HG03378 (cell line): ENCODE results near the gene RSPH6A.
"Not testable (repeated sequence)": the region's sequence is repeated elsewhere in the genome, so short reads cannot be mapped to it uniquely, and the experiment has no call there.

Experiments used
- ATAC-seq: cut with Tn5 transposase; IDR thresholded peaks from one replicate; pipeline ENCODE4 v1.9.1; 2021; ENCODE audit warnings: mild to moderate bottlenecking, moderate library complexity; ENCODE audit not compliant: unreplicated experiment

The RSPH6A gene

DNA sequence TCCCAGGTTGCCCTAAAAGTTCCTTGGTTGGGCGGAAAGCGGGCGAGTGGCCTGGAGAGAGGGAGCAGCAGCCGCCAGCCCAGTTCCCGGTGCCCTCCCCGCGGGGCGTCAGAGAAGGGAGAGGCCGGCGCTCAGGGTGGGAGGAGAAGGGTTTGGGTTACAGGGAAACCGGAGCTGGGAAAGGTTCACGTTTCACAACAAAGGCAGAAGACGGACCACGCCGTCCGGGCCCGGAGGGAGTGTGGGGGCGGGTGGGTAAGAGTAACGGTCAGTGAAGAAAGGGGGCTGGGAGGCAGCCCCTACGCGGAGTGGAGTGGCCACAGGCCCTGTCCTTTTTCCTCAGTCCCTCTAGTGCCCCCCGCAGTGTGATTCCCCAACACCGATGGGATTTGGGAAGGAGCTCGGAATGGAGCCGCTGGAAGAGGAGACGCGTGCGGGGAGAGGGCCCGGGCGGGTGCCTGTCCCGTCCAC lies 47.7 kb downstream of the RSPH6A start:
- ATAC-seq: no peak

DNA sequence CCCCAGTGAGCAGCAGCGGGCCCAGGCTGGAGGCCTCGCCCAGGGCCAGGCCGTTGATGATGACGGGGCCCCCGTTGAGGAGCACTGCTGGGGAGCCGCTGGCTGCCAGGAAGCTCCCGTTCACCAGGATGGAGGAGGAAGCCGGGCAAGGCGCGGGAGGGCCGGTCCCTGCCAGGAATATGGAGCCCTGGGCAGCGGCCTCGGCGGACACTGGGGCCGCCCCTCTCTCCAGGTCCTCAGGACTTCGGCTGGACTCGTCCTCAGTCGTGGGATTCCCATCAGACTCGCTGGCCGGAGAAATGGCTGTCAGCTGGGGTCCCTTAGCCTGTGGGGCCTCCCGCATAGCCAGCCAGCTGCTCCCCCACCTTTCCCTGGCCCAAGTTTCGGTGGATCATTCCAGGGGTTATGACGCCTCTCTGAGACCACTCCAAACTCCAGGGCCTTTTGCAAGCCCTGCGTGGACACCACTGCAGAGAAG lies 48.2 kb downstream of the RSPH6A start:
- no peak for ATAC-seq

- no peak for ATAC-seq
These were observed 48.7 kb downstream of the RSPH6A start for GRCh38 chr19:45766296-45766868.

DNA sequence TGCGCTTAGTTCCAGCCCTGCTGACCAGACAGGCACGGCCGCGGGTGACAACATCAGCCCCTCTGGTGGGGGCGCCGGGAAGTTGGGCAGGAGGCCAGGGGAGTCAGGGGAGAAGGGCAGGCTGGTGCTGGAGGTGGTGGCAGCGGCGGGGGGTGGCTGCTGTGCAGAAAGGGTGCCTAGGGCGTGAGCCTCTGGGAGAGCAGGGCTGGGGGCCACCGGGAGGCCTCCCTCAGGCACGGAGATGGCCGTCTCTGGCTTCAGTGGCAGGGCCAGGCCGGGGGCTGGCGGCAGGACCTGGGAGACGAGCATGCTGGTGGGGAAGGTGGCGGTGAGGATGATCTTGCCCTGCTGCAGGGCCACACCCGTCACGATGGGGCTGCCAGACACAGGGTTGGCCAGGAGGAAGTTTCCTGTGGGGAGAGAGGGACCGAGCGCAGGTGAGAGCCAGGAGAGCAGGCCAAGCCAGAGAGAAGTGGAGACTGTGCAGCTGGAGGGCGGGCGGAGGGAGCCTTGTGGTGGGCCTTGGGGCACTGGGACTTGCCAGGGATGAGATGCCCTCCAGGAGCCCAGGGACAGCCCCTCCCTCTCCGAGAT lies 49.3 kb downstream of the RSPH6A start:
- no peak for ATAC-seq

GRCh38 chr19:45764945-45765701 lies 50.0 kb downstream of the RSPH6A start:
- no peak for ATAC-seq

GRCh38 chr19:45764475-45764874 lies 50.6 kb downstream of the RSPH6A start:
- ATAC-seq: no peak

DNA sequence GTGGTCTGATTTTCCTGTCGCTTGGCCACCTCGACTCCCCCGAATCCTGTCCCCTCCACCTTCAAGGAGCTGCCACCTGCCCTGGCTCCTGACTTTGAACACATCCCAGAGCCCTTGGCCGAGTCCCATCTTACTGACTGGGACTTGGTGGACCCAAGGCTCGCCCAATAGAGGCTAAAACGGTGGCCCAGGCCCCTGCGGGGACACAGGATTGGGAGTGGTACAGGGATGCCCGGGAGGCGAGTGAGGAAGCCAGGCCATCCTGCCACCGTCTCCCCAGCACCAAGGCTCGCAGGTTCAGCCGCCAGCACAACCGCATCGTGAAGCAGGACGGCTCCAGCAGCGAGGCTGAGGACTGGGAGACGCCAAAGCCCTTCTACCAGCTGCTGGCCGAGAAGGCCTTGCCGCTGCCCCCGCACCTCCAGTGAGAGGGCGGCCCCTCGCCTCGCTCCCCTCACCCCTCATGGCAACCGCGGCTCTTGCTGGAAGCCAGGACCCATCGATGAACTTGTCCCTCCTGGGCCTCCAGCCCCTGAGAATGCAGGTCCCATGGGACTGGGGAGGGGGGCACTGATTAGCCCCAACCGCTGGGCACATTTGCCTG lies 51.3 kb downstream of the RSPH6A start:
- ATAC-seq: no peak

GRCh38 chr19:45762870-45763631 lies 52.1 kb downstream of the RSPH6A start:
- no peak for ATAC-seq

DNA sequence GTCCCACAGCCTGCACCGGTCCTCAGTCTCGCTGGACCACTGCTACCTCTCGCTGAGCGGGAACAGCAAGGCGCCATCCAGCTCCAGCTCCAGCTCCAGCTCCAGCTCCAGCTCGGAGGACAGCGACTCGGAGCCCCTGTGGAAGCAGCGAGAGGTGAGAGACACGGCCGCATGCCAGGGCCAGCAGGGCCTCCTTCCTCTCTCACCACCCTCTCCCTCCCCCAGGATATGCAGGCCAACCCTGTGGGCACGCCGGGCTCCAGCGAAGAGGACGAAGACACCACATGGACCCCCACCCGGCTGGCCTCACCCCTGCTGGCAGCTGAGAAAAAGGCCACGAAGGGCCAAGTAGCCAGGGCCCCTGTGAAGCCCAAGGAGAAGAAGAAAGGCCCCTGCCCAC lies 53.4 kb downstream of the RSPH6A start:
- ATAC-seq: no peak

DNA sequence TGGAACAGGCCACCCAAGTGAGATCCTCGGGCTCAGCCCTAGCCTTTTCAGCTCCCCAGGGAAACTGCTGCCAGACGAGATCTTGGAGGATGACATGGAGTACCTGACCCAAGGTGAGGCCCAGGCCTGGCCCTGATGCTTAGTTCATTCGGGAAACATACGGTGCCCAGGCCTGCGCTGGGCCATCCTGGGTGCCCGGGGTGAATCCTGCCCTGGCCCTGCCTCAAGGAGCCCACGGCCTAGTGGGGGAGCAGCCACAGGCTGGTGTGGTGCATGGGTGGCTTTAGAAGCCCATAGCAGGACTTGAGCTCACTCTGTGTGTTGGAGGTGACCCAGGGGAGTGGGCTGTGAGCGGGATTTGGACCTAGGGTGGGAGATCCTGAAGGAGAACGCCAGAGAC lies 56.2 kb downstream of the RSPH6A start:
- no peak for ATAC-seq

DNA sequence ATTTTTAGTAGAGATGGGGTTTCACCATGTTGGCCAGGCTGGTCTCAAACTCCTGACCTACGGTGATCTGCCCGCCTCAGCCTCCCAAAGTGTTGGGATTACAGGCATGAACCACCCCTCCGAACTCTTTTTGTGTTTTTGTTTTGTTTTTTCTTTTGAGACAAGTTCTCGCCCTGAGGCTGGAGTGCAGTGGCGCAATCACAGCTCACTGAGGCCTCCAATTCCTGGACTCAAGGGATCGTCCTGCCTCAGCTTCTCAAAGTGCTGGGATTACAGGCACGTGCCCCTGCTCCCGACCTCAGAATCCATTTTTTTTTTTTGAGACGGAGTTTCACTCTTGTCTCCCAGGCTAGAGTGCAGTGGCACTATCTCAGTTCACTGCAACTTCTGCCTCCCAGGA lies 57.4 kb downstream of the RSPH6A start:
- ATAC-seq: no peak

DNA sequence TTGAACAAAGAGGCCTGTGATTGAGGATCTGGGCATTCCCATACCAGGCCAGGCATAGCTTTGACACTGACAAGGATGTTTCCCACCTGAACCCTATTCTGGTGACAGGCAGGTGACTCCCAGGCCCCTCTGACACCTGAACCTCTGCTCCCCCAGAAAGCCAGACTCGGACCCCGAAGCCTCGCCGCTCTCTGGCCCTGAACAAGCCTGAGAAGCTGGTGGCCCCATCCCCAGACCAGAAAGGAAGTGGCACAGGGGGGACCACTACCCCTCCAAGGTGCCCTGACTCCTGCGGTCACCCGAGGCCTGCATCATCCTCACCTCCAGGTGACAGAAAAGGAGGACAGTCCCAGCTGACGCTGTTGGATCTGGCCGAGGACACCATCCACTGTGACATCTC lies 60.8 kb downstream of the RSPH6A start:
- ATAC-seq: no peak

- ATAC-seq: no peak
These were observed 61.6 kb downstream of the RSPH6A start for GRCh38 chr19:45753548-45753947.

GRCh38 chr19:45752639-45753038 lies 62.5 kb downstream of the RSPH6A start:
- ATAC-seq: no peak

GRCh38 chr19:45751483-45751882 lies 63.6 kb downstream of the RSPH6A start:
- ATAC-seq: not testable (repeated sequence)

- no peak for ATAC-seq
These were observed 67.6 kb downstream of the RSPH6A start for GRCh38 chr19:45747513-45747912.

- ATAC-seq: no peak
These were observed 68.2 kb downstream of the RSPH6A start for GRCh38 chr19:45746866-45747265.
